HEK293 (cell line): ENCODE data around the gene ZNF668.
A peak's percentile ranks its signal among the peaks of the same experiment; 100 is the strongest.

Source experiments
- BCL11B ChIP-seq: fragments of 450-650 bp; formaldehyde crosslinking; IDR thresholded peaks from 2 replicates; pipeline ENCODE4 v1.5.1; 2016; ENCODE audit warnings: low read depth, missing biosample characterization, missing genetic modification characterization
- EGR2 ChIP-seq: fragments of 450-650 bp; formaldehyde crosslinking; IDR thresholded peaks from 2 replicates; pipeline ENCODE4 v1.5.1; 2016; ENCODE audit warnings: low read depth, missing biosample characterization, missing genetic modification characterization
- GLIS2 ChIP-seq: fragments of 450-650 bp; formaldehyde crosslinking; IDR thresholded peaks from 2 replicates; pipeline ENCODE4 v1.5.1; 2016; ENCODE audit warnings: missing biosample characterization, missing genetic modification characterization
- HOXA7 ChIP-seq: sonication (generic); formaldehyde crosslinking; IDR thresholded peaks from 2 replicates; pipeline ENCODE4 v1.8.1; 2022; ENCODE audit warnings: missing genetic modification reagents, borderline replicate concordance
- IKZF3 ChIP-seq: fragments of 450-650 bp; IDR thresholded peaks from 2 replicates; pipeline ENCODE4 v1.5.0; 2018; ENCODE audit warnings: missing biosample characterization, mild to moderate bottlenecking, missing genetic modification characterization, moderate library complexity
- SP3 ChIP-seq: fragments of 450-650 bp; formaldehyde crosslinking; IDR thresholded peaks from 2 replicates; pipeline ENCODE4 v1.5.1; 2016; ENCODE audit warnings: missing biosample characterization, missing genetic modification characterization
- TCF7L2 ChIP-seq: IDR thresholded peaks from 2 replicates; pipeline ENCODE4 v1.6.1; 2011; ENCODE audit warnings: low read depth, mild to moderate bottlenecking, inconsistent platforms, low read length, moderate library complexity, borderline replicate concordance
- ZBTB7A ChIP-seq: fragments of 450-650 bp; formaldehyde crosslinking; IDR thresholded peaks from 2 replicates; pipeline ENCODE4 v1.5.1; 2016; ENCODE audit warnings: low read depth, missing biosample characterization, missing genetic modification characterization
- ZNF335 ChIP-seq: fragments of 450-650 bp; formaldehyde crosslinking; conservative IDR thresholded peaks from 2 replicates; pipeline ENCODE4 v1.5.1; 2016; ENCODE audit warnings: missing biosample characterization, missing genetic modification characterization
- ZNF341 ChIP-seq: fragments of 450-650 bp; formaldehyde crosslinking; IDR thresholded peaks from 2 replicates; pipeline ENCODE4; 2016; ENCODE audit warnings: low read depth, missing biosample characterization, missing genetic modification characterization
- ZNF391 ChIP-seq: fragments of 450-650 bp; formaldehyde crosslinking; IDR thresholded peaks from 2 replicates; pipeline ENCODE4 v1.5.1; 2016; ENCODE audit warnings: low read depth, missing biosample characterization, missing genetic modification characterization, borderline replicate concordance
- ZNF423 ChIP-seq: fragments of 450-650 bp; formaldehyde crosslinking; IDR thresholded peaks from 2 replicates; pipeline ENCODE4 v1.5.1; 2016; ENCODE audit warnings: missing biosample characterization, missing genetic modification characterization
- ZNF610 ChIP-seq: fragments of 450-650 bp; formaldehyde crosslinking; IDR thresholded peaks from 2 replicates; pipeline ENCODE4 v1.5.1; 2016; ENCODE audit warnings: missing biosample characterization, missing genetic modification characterization, borderline replicate concordance
- ZNF629 ChIP-seq: fragments of 450-650 bp; formaldehyde crosslinking; IDR thresholded peaks from 2 replicates; pipeline ENCODE4 v1.5.1; 2017; ENCODE audit warnings: missing biosample characterization, missing genetic modification characterization
- TF ChIP-seq, protein P1 (sequence below): fragments of 450-650 bp; formaldehyde crosslinking; IDR thresholded peaks from 2 replicates; pipeline ENCODE4 v1.5.1; 2016; ENCODE audit warnings: missing biosample characterization, missing genetic modification characterization, borderline replicate concordance
- TF ChIP-seq, protein P2 (sequence below): fragments of 450-650 bp; formaldehyde crosslinking; IDR thresholded peaks from 2 replicates; pipeline ENCODE4 v1.5.1; 2017; ENCODE audit warnings: missing biosample characterization, missing genetic modification characterization
- TF ChIP-seq, protein P3 (sequence below): fragments of 450-650 bp; formaldehyde crosslinking; IDR thresholded peaks from 2 replicates; pipeline ENCODE4 v1.5.1; 2017; ENCODE audit warnings: missing biosample characterization, mild to moderate bottlenecking, missing genetic modification characterization, moderate library complexity
- TF ChIP-seq, protein P4 (sequence below): fragments of 450-650 bp; formaldehyde crosslinking; IDR thresholded peaks from 2 replicates; pipeline ENCODE4 v1.5.1; 2016; ENCODE audit warnings: missing biosample characterization, missing genetic modification characterization

The ZNF668 gene

DNA sequence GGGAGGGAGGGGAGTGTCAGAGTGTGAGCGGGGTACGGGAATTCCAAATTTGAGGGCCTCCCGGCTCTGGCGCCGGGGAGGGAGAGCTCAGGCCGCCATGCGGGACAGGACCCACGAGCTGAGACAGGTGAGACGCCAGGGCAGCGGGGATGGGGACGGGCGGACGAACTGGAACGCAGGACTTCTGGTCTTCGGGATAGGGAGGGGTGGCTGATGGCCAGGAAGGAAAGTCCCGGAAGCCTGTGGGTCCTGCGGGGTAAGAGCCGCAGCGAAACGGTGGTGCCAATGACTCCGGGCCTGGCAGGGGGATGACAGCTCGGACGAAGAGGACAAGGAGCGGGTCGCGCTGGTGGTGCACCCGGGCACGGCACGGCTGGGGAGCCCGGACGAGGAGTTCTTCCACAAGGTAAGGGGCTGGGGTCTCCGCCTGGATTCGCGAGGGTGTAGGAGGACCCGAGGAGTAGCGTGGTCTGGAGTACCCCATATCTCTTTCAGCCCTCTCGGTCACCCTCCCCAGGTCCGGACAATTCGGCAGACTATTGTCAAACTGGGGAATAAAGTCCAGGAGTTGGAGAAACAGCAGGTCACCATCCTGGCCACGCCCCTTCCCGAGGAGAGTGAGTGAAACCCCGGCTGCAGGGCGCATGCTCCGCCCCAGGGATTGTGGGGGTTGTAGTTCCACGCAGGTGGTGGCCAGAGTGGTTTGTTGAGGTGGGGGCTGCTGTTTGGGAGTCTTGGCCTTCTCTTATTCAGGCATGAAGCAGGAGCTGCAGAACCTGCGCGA is 40.1 kb downstream of the ZNF668 start (continued):
- TF ChIP-seq, protein P1, sequence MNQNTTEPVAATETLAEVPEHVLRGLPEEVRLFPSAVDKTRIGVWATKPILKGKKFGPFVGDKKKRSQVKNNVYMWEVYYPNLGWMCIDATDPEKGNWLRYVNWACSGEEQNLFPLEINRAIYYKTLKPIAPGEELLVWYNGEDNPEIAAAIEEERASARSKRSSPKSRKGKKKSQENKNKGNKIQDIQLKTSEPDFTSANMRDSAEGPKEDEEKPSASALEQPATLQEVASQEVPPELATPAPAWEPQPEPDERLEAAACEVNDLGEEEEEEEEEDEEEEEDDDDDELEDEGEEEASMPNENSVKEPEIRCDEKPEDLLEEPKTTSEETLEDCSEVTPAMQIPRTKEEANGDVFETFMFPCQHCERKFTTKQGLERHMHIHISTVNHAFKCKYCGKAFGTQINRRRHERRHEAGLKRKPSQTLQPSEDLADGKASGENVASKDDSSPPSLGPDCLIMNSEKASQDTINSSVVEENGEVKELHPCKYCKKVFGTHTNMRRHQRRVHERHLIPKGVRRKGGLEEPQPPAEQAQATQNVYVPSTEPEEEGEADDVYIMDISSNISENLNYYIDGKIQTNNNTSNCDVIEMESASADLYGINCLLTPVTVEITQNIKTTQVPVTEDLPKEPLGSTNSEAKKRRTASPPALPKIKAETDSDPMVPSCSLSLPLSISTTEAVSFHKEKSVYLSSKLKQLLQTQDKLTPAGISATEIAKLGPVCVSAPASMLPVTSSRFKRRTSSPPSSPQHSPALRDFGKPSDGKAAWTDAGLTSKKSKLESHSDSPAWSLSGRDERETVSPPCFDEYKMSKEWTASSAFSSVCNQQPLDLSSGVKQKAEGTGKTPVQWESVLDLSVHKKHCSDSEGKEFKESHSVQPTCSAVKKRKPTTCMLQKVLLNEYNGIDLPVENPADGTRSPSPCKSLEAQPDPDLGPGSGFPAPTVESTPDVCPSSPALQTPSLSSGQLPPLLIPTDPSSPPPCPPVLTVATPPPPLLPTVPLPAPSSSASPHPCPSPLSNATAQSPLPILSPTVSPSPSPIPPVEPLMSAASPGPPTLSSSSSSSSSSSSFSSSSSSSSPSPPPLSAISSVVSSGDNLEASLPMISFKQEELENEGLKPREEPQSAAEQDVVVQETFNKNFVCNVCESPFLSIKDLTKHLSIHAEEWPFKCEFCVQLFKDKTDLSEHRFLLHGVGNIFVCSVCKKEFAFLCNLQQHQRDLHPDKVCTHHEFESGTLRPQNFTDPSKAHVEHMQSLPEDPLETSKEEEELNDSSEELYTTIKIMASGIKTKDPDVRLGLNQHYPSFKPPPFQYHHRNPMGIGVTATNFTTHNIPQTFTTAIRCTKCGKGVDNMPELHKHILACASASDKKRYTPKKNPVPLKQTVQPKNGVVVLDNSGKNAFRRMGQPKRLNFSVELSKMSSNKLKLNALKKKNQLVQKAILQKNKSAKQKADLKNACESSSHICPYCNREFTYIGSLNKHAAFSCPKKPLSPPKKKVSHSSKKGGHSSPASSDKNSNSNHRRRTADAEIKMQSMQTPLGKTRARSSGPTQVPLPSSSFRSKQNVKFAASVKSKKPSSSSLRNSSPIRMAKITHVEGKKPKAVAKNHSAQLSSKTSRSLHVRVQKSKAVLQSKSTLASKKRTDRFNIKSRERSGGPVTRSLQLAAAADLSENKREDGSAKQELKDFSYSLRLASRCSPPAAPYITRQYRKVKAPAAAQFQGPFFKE: peak; percentile 72; the same call in 1 of the 2 replicates
- peak; percentile 84 for TF ChIP-seq IKZF3 (tag by site-specific recombination)
- peak; percentile 89 for TF ChIP-seq BCL11B
- peak; percentile 64; the same call in 1 of the 2 replicates for TF ChIP-seq ZNF391
- TF ChIP-seq, protein P2, sequence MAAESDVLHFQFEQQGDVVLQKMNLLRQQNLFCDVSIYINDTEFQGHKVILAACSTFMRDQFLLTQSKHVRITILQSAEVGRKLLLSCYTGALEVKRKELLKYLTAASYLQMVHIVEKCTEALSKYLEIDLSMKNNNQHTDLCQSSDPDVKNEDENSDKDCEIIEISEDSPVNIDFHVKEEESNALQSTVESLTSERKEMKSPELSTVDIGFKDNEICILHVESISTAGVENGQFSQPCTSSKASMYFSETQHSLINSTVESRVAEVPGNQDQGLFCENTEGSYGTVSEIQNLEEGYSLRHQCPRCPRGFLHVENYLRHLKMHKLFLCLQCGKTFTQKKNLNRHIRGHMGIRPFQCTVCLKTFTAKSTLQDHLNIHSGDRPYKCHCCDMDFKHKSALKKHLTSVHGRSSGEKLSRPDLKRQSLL (tag by site-specific recombination): peak; percentile 64; the same call in 1 of the 2 replicates
- peak; percentile 94 for TF ChIP-seq ZNF341 (tag by site-specific recombination)
- TF ChIP-seq ZNF610: no peak
- TF ChIP-seq HOXA7 (CRISPR knock-in tag): no peak
- TF ChIP-seq GLIS2 (tag by site-specific recombination): peak; percentile 38
- TF ChIP-seq ZNF629: 0 out of 2 replicates have a peak, but pooled peaks have one; percentile 16
- TF ChIP-seq, protein P3, sequence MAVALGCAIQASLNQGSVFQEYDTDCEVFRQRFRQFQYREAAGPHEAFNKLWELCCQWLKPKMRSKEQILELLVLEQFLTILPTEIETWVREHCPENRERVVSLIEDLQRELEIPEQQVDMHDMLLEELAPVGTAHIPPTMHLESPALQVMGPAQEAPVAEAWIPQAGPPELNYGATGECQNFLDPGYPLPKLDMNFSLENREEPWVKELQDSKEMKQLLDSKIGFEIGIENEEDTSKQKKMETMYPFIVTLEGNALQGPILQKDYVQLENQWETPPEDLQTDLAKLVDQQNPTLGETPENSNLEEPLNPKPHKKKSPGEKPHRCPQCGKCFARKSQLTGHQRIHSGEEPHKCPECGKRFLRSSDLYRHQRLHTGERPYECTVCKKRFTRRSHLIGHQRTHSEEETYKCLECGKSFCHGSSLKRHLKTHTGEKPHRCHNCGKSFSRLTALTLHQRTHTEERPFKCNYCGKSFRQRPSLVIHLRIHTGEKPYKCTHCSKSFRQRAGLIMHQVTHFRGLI: 0 out of 2 replicates have a peak, but pooled peaks have one; percentile 11
- peak; percentile 97 for TF ChIP-seq ZNF335 (tag by site-specific recombination)
- TF ChIP-seq ZBTB7A (tag by site-specific recombination): peak; percentile 81
- TF ChIP-seq ZNF423 (tag by site-specific recombination): no peak
- no peak for TF ChIP-seq TCF7L2
- peak; percentile 73 for TF ChIP-seq SP3 (tag by site-specific recombination)
- TF ChIP-seq, protein P4, sequence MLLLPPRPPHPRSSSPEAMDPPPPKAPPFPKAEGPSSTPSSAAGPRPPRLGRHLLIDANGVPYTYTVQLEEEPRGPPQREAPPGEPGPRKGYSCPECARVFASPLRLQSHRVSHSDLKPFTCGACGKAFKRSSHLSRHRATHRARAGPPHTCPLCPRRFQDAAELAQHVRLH (tag by site-specific recombination): peak; percentile 27; the same call in 1 of the 2 replicates
- TF ChIP-seq EGR2 (tag by site-specific recombination): no peak
- TF ChIP-seq, all 188 proteins: peak for 39
